HG03378 (cell line): ENCODE measurements around the gene DPH2.
A peak's percentile ranks its signal among the peaks of the same experiment; 100 is the strongest.

Experiments used
- ATAC-seq: cut with Tn5 transposase; IDR thresholded peaks from one replicate; pipeline ENCODE4 v1.9.1; 2021; ENCODE audit warnings: mild to moderate bottlenecking, moderate library complexity; ENCODE audit not compliant: unreplicated experiment

DPH2 gene

DNA sequence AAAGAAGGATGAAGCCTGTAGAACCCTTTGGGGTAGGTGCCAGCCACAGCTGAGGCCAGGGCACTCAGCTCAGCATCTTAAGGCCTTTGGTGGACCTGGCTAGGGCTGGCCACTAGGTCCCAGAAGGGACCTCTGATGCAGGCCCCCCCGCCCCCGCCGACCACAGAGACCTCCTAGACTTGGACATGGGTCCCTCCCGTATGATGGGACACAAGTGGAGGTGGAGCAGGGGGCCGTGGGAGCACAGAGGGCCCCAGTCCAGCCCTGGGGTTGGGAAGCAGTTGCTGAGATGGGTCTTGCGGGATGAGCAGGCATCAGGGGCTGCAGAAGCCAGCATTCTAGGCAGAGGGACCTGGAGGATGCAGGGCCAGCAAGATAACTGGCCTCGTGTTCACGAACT, 12.4 kb downstream of the DPH2 start:
- no peak for ATAC-seq

GRCh38 chr1:43982808-43983207, 13.0 kb downstream of the DPH2 start:
- no peak for ATAC-seq

GRCh38 chr1:43983253-43983899, 13.6 kb downstream of the DPH2 start:
- no peak for ATAC-seq

- ATAC-seq, result no peak
Observed at GRCh38 chr1:43984855-43985254, 15.0 kb downstream of the DPH2 start.

DNA sequence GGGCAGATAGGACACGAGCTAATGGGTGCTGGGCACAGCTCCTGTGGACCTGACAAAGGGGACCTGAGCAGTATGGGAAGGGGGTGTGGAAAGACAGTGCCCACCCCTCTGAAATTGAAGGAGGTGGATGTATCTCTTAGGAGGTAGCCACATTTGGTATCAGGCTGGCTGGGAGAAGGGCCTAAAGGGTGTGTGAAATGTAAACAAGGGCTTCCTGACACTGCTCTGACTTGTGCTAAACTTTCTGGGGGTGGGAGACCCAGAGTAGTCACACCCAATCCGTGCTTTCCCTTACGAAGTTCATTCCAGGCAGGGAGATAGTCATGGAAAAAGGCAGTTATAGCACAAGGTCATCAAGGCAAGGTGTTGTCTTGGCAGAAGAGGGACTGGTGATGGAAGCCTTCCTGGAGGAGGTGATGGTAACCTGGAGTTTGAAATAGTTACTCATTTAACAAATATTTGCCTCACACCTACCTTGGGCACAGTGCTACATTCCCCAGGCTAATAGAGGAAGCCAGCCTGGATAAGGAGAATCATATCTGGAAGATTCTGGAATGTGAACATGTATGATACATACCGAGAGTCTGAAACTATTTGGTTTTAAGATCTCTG, 16.3 kb downstream of the DPH2 start:
- no peak for ATAC-seq

DNA sequence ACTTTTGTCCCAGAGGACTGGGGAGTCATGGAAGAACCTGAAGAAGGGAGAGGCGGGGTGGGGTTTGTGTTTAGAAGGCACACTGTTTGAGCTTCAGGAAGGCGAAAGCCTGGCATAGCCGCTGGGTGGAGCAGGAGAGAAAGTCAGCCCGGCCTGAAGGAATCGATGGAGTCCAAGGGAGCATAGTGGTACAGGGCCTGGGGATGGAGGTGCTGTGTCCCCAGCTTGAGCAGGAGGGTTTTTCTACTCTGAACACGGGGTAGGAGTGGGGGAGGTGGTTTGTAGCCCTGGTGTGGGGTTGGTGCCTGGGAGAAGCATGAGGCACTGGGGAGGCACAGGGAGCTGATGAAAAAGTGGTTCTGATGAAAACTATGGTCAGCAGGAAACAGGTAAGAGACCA, 16.9 kb downstream of the DPH2 start:
- ATAC-seq, result no peak

DNA sequence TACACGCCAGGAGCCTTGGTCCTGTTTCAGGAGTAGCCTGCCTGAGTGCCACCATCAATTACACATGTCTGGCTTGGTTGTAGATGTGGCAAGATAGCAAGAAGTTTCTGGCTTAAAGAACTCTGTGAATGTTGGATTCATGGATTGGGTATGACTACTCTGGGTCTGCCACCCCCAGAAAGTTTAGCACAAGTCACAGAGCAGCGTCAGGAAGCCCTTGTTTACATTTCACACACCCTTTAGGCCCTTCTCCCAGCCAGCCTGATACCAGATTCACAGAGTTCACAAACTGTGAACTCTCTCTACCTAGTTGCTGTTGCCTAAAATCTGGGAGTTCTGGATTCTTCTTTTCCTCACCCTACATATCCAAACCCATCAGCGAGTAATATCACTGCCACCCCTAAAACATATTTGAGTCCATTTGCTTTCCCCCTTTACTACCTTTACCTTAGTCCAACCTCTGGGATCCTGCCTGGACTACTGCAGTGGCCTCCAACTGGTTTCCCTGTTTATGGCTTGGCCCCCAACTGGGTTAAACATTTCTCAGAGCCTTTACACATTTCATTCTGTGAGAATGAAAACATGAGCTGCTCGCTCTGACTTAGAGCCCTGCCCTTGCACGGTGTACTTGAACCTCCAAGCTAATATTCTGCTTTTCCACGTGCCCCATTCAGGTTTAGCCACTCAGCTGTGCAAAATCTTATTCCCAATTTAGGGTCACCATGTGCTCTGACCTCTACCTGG, 17.5 kb downstream of the DPH2 start:
- ATAC-seq, result no peak

- no peak for ATAC-seq
Observed at GRCh38 chr1:43990271-43991199, 20.7 kb downstream of the DPH2 start.

- peak; percentile 12 for ATAC-seq
Observed at GRCh38 chr1:43991200-43991475, 21.3 kb downstream of the DPH2 start.

GRCh38 chr1:43991476-43992231, 21.8 kb downstream of the DPH2 start, which contains the start of gene CCDC24:
TSS of gene CCDC24 (plus strand) at chr1:43991599. CDS start at chr1:43991879, 280 bp downstream.
- ATAC-seq, result peak; percentile 47

GRCh38 chr1:43992232-43992995, 22.6 kb downstream of the DPH2 start:
- ATAC-seq, result no peak

DNA sequence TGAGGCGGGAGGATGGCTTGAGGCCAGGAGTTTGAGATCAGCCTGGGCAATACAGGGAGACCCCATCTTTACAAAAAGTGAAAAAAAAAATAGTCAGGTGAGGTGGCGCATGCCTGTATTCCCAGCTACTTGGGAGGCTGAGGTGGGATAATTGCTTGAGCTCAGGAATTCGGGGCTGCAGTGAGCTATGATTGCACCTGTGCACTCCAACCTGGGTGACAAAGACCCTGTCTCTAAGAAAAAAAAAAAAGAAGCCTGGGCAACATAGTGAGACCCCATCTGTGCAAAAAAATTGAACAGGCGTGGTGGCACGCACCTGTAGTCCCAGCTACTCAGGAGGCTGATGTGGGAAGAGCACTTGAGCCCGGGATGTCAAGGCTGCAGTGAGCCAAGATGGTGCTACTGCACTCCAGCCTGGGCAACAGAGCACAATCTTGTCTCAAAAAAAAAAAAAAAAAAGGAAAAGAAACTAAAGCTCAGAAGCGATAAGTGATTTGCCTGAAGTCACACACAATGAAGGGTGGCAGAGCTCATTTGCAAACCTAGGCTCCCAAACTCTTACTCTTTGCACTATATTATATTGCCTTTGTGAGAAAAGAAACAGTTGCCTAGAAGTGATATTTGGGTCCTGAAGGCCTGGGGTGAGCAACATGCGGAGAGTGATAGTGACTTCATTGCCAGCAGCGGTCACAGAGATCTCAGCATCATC, 23.6 kb downstream of the DPH2 start:
- no peak for ATAC-seq

GRCh38 chr1:43994071-43994470, 24.3 kb downstream of the DPH2 start:
- ATAC-seq, result no peak

DNA sequence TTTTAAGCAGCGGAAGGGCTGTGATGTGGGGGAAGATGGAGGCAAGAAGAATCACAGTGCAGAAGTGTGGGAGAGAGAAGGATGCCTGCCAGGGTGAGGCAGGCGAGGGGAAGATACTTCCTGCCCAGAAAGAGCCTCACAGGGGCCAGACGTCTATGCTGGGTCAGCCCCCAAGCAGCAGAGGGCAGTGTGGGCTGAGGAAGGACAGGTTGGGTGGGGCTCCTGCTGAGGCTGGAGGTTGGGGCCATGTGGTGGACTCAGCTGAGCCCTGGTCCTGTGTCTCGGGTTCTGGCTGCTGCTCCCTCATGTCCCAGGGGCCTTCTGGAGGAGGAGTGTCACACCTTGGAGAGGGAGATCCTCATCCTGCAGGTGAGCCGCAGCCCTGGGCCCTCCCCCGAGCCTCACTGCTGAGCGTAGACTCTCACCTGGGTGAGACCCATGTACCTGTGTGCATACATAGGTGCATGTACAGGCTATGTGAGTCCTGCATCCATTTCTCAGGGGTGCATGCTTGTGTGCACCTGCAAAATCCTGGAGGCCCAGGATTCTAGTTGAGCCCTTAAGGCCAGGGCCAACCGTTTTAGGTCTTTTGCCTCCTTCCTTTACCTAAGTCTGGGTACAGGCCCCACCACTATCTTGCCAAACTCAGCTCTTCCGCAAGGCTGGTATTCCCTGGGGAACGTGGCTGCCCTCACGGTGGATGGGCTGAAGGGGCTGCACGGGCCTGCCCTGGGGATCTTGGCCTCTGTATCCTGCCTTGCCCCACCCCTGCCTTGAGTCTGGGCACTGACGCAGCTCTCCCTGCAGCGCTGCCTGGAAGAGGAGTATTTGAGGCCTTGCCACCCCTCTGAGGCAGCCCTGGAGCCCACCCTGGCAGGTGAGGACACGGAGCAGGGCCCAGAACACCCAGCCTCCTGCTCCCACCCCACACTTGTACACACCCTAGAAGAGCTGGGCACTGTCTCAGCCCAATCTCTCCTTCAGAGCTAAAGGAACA, 25.3 kb downstream of the DPH2 start:
- ATAC-seq, result no peak

GRCh38 chr1:43995984-43996732, 26.3 kb downstream of the DPH2 start:
- no peak for ATAC-seq

DNA sequence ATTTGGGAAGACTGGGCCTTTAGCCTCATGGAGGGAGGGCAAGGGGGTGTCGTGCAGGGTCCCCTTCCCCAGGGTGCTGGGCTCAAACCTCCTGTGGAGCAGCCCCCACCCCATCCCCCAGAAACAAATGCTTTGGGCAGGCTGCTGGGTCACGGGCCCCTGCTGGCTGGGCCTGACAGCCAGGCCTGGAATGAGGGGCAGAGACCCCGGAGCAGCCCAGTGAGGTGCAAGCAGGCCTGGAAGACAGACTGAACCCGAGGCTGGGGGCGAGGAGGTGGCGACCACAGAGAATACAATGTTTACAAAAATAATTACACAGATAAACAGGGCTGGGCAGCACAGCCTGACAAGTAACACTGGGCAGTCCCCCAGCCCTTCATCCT, 26.9 kb downstream of the DPH2 start:
- no peak for ATAC-seq

GRCh38 chr1:43997295-43997999, 27.6 kb downstream of the DPH2 start:
- no peak for ATAC-seq
